ENCODE measurements around the gene FBXO27.

- TF ChIP-seq, protein P1, sequence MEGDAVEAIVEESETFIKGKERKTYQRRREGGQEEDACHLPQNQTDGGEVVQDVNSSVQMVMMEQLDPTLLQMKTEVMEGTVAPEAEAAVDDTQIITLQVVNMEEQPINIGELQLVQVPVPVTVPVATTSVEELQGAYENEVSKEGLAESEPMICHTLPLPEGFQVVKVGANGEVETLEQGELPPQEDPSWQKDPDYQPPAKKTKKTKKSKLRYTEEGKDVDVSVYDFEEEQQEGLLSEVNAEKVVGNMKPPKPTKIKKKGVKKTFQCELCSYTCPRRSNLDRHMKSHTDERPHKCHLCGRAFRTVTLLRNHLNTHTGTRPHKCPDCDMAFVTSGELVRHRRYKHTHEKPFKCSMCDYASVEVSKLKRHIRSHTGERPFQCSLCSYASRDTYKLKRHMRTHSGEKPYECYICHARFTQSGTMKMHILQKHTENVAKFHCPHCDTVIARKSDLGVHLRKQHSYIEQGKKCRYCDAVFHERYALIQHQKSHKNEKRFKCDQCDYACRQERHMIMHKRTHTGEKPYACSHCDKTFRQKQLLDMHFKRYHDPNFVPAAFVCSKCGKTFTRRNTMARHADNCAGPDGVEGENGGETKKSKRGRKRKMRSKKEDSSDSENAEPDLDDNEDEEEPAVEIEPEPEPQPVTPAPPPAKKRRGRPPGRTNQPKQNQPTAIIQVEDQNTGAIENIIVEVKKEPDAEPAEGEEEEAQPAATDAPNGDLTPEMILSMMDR (conservative IDR thresholded peaks at IDR 0.05; ENCODE audit: low read depth in 2 of 2), result no peak
- no peak for TF ChIP-seq EZH2phosphoT487 (IDR thresholded peaks at IDR 0.05; ENCODE audit: unreplicated experiment)
- no peak for TF ChIP-seq REST (IDR thresholded peaks at IDR 0.05; ENCODE audit: unreplicated experiment)
- TF ChIP-seq EZH2 (IDR thresholded peaks at IDR 0.05; ENCODE audit: low read depth, unreplicated experiment), result no peak
- no peak for TF ChIP-seq ETS1 (IDR thresholded peaks at IDR 0.05)
- TF ChIP-seq POLR2AphosphoS5 (IDR thresholded peaks at IDR 0.05; ENCODE audit: low read depth), result no peak
- no peak for TF ChIP-seq CREB1 (CRISPR knock-in tag; IDR thresholded peaks at IDR 0.05; ENCODE audit: low read depth)
- no peak for TF ChIP-seq ZNF462 (CRISPR knock-in tag; IDR thresholded peaks at IDR 0.05)
- TF ChIP-seq NANOG (IDR thresholded peaks at IDR 0.05; ENCODE audit: borderline replicate concordance), result no peak
- TF ChIP-seq JUNB (IDR thresholded peaks at IDR 0.05; ENCODE audit: unreplicated experiment), result no peak
- no peak for TF ChIP-seq ZNF331 (CRISPR knock-in tag; IDR thresholded peaks at IDR 0.05; ENCODE audit: low read depth)
- no peak for TF ChIP-seq ZNF114 (CRISPR knock-in tag; IDR thresholded peaks at IDR 0.05)
- no peak for TF ChIP-seq STAT1 (IDR thresholded peaks at IDR 0.05; ENCODE audit: unreplicated experiment)
Observed at GRCh38 chr19:39060171-39060570, 27.8 kb upstream of the FBXO27 start.

Measured in GM23338 (cell line).